CD4-positive, CD25-positive, alpha-beta regulatory T cell (primary cell): ENCODE results near the gene RPS6KA2. TPM values are rescaled to one million over a fixed set of nuclear protein-coding genes. Genes with fewer than 3 reads are reported as not detected.

Experiments used
- ATAC-seq, 2 donors: fragments of 150-1000 bp; cut with Tn5 transposase; one replicate each; pipeline ENCODE4 v1.10.0; 2021; ENCODE audit warnings: low read depth in 2 of 2, moderate number of reproducible peaks in 2 of 2, moderate library complexity in 1 of 2
- DNase-seq, 3 donors: peaks; one replicate each; pipeline versions ENCODE4 v3.0.0 to v3.0.0-alpha.2; 2012 to 2022; ENCODE audit warnings: mixed read lengths in 1 of 3
- H3K27ac ChIP-seq: one replicate; pipeline ENCODE4 v1.7.0; 2013; ENCODE audit warnings: mild to moderate bottlenecking, low read length; ENCODE audit not compliant: insufficient read depth, poor library complexity, severe bottlenecking
- H3K27me3 ChIP-seq: one replicate; pipeline ENCODE4 v1.7.0; 2013; ENCODE audit warnings: low read length; ENCODE audit not compliant: control insufficient read depth, insufficient read depth
- H3K36me3 ChIP-seq: one replicate; pipeline ENCODE4 v1.7.0; 2013; ENCODE audit warnings: mild to moderate bottlenecking, low read length, moderate library complexity; ENCODE audit not compliant: control insufficient read depth, insufficient read depth
- H3K4me1 ChIP-seq: 2 replicates; pipeline ENCODE4 v1.7.0; 2013; ENCODE audit warnings: mild to moderate bottlenecking, low read length; ENCODE audit not compliant: insufficient read depth, control insufficient read depth, poor library complexity, severe bottlenecking
- H3K4me3 ChIP-seq: one replicate; pipeline ENCODE4 v1.7.0; 2013; ENCODE audit warnings: low read depth, mild to moderate bottlenecking, low read length, moderate library complexity
- H3K9me3 ChIP-seq, 2 experiments: 1 replicate in 1 of 2; 2 replicates in 1 of 2; pipeline ENCODE4 v1.7.0; 2013; ENCODE audit warnings: low read length in 2 of 2, mild to moderate bottlenecking in 1 of 2, moderate library complexity in 1 of 2; ENCODE audit not compliant: control insufficient read depth in 2 of 2
- H3K27ac Mint-ChIP-seq, 3 donors: one replicate each; pipeline ENCODE4 v1.8.0; 2020 to 2022; ENCODE audit warnings: mild to moderate bottlenecking in 3 of 3, mixed read lengths in 3 of 3, moderate library complexity in 2 of 3
- H3K27me3 Mint-ChIP-seq: one replicate; pipeline ENCODE4 v1.8.0; 2022; ENCODE audit warnings: mild to moderate bottlenecking, mixed read lengths
- H3K36me3 Mint-ChIP-seq: one replicate; pipeline ENCODE4 v1.8.0; 2020; ENCODE audit warnings: mixed read lengths
- H3K4me1 Mint-ChIP-seq, 4 donors: one replicate each; pipeline ENCODE4 v1.8.0; 2020 to 2022; ENCODE audit warnings: mixed read lengths in 4 of 4, mild to moderate bottlenecking in 1 of 4
- H3K4me3 Mint-ChIP-seq, 4 donors: one replicate each; pipeline ENCODE4 v1.8.0; 2020 to 2022; ENCODE audit warnings: mild to moderate bottlenecking in 4 of 4, mixed read lengths in 4 of 4, moderate library complexity in 3 of 4
- H3K9me3 Mint-ChIP-seq, 7 donors: one replicate each; pipeline ENCODE4 v1.8.0; 2020 to 2022; ENCODE audit warnings: mixed read lengths in 7 of 7, mild to moderate bottlenecking in 3 of 7, moderate library complexity in 2 of 7
- polyA plus RNA-seq, 4 donors: library from polyadenylated mRNA; unstranded; fragments of 300-500 nt; fragmentation: Illumina TruSeq; gene quantifications; one replicate each; pipeline ENCODE4 v1.2.3, GENCODE V29; 2021
- total RNA-seq: library from RNA; stranded (reverse); gene quantifications from one replicate; pipeline ENCODE4 v1.2.3, GENCODE V29; 2022

RPS6KA2 gene
- total and polyA plus RNA-seq, 5 donors from 2014 or later: 3.3 to 7.4 (median 5.2) TPM

DNA sequence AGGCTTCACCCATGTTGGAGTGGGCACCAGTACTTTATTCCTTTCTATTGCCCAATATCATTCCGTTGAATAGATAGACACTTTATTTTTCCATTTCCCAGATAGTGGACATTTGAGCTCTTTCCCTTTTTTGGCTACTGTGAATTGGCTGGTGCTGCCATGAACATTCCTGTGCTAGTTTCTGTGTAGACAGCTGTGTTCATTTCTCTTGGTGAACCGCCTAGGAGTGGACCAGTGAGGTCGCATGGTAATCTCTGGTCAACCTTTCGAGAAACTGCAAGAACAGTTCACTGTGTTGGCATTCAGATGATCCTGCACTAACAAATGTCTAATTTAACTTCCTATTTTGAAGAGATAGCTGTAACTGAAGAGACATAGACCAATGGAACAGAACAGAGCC lies 99.2 kb downstream of the RPS6KA2 start:
- DNase-seq (no peak), ATAC-seq (no peak)
- no peaks in the 10 kb centered on the region for H3K27me3 ChIP-seq
- no peaks in the 10 kb centered on the region for H3K36me3 ChIP-seq
- peaks cover 11% of the 10 kb centered on the region for H3K36me3 Mint-ChIP-seq
- peaks cover 9% of the 10 kb centered on the region for H3K27me3 Mint-ChIP-seq
- no peak overlapping the region for H3K27ac ChIP-seq
- H3K4me3 Mint-ChIP-seq: peak overlapping the region in 1 of 4 donors; percentile 51
- no peaks in the 10 kb centered on the region for H3K4me1 ChIP-seq
- H3K9me3 ChIP-seq: no peaks in the 10 kb centered on the region
- H3K4me1 Mint-ChIP-seq: no peaks in the 10 kb centered on the region
- peaks cover 0 to 4% (median 0%) of the 10 kb centered on the region in 7 donors for H3K9me3 Mint-ChIP-seq
- no peak overlapping the region for H3K27ac Mint-ChIP-seq
- no peak overlapping the region for H3K4me3 ChIP-seq

DNA sequence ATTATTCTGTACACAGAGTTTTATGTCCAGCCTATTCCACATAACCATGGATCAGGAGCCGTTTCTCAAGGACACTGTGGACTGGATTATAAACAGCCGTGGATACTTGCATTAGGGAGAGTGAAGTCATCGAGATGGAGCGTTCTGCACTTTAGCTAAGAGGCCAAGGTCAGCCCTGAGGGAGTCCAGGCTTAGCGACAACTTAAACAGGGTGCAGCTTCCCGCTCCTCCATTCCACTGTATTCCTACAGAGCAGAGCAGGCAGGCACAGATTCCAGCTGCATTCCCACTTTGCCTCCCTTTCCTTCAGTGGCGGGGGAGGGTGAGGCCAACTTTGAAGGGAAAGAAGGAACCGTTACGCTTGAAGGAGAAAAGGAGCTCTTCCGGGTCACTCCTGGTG lies 100.1 kb downstream of the RPS6KA2 start:
- H3K9me3 Mint-ChIP-seq: peaks cover 0 to 4% (median 0%) of the 10 kb centered on the region in 7 donors
- H3K36me3 ChIP-seq: no peaks in the 10 kb centered on the region

DNA sequence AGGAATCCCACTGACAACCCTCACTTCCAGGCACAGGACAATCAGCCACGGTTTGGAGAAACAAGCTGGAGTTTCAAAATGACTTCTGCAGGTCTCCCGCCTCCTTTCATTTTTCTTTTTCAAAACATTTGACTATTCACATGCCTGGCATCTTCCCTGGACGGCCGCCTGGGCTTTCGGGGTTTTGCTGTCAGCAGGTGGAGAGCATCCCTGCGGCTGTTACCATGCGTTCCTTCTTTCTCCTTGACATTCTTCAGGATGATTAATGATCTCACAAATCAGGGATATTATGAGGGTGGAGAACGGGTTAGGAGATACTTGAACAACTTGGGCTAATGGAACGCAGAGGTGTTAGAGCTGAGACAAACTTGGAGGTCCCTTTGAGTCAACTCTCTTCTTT lies 101.5 kb downstream of the RPS6KA2 start:
- no peaks in the 10 kb centered on the region for H3K36me3 ChIP-seq

More for the DNA sequence above, 100.1 kb downstream of the RPS6KA2 start:
- peaks cover 9% of the 10 kb centered on the region for H3K27me3 Mint-ChIP-seq
- H3K4me1 Mint-ChIP-seq: no peaks in the 10 kb centered on the region
- Histone ChIP-seq H3K9me3 (no peaks in the 10 kb centered on the region), H3K4me3 (no peak overlapping the region), H3K27me3 (no peaks in the 10 kb centered on the region), H3K4me1 (no peaks in the 10 kb centered on the region), H3K27ac (no peak overlapping the region)
- peaks cover 11% of the 10 kb centered on the region for H3K36me3 Mint-ChIP-seq
- no peak for DNase-seq
- no peak overlapping the region for H3K27ac Mint-ChIP-seq
- no peak overlapping the region for H3K4me3 Mint-ChIP-seq
- no peak for ATAC-seq

DNA sequence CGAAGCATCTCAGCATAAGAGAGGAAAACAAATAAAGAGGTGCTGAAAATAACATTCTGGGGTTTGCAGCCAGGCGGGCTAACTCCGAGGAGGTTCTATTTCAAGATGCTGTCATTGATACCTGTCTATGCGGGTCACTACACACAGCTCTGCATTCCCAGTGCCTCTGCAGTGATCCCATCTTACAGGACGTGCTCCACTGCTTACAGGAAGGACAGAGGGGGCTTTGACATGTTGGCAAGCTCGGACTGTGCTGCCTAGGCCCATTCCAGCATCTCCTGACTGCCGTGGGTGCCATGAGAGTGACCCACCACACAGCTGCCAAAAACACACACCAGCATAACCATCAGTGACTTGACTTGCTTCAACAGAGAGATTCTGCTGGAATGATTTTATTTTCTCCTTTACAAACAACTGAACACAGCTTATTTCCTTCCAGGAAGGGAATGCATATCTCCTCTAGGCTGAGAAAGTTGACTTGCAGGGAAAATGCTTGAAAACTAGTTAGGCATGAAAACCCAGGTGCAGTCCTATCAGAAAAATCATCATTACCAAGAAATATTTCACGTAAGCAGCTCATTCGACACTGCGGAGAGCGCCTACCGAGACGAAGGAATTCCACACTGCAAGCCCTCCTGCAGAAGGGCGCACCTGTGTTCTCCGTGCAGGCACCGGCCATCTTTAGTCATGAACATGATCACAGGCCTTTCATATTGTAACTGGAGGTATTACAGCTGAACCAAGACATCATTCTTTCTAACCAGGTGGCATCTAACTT lies 103.1 kb downstream of the RPS6KA2 start:
- no peak for ATAC-seq
- Histone ChIP-seq H3K36me3 (no peaks in the 10 kb centered on the region), H3K27ac (no peak overlapping the region), H3K4me1 (no peaks in the 10 kb centered on the region), H3K9me3 (no peaks in the 10 kb centered on the region), H3K27me3 (no peaks in the 10 kb centered on the region), H3K4me3 (no peak overlapping the region)
- Mint-ChIP-seq H3K4me1 (no peaks in the 10 kb centered on the region), H3K27me3 (peaks cover 9% of the 10 kb centered on the region), H3K27ac (no peak overlapping the region), H3K9me3 (peaks cover 0 to 3% (median 0%) of the 10 kb centered on the region in 7 donors), H3K4me3 (no peak overlapping the region), H3K36me3 (peaks cover 9% of the 10 kb centered on the region)
- no peak for DNase-seq

More for the DNA sequence above, 101.5 kb downstream of the RPS6KA2 start:
- peaks cover 0 to 4% (median 0%) of the 10 kb centered on the region in 7 donors for H3K9me3 Mint-ChIP-seq
- no peak for ATAC-seq
- no peaks in the 10 kb centered on the region for H3K9me3 ChIP-seq
- H3K27me3 Mint-ChIP-seq: peaks cover 9% of the 10 kb centered on the region
- no peaks in the 10 kb centered on the region for H3K27me3 ChIP-seq
- no peak overlapping the region for H3K27ac Mint-ChIP-seq
- H3K4me3 Mint-ChIP-seq: no peak overlapping the region
- peaks cover 16% of the 10 kb centered on the region for H3K36me3 Mint-ChIP-seq
- no peak overlapping the region for H3K27ac ChIP-seq
- DNase-seq: no peak
- no peak overlapping the region for H3K4me3 ChIP-seq
- no peaks in the 10 kb centered on the region for H3K4me1 ChIP-seq
- no peaks in the 10 kb centered on the region for H3K4me1 Mint-ChIP-seq

DNA sequence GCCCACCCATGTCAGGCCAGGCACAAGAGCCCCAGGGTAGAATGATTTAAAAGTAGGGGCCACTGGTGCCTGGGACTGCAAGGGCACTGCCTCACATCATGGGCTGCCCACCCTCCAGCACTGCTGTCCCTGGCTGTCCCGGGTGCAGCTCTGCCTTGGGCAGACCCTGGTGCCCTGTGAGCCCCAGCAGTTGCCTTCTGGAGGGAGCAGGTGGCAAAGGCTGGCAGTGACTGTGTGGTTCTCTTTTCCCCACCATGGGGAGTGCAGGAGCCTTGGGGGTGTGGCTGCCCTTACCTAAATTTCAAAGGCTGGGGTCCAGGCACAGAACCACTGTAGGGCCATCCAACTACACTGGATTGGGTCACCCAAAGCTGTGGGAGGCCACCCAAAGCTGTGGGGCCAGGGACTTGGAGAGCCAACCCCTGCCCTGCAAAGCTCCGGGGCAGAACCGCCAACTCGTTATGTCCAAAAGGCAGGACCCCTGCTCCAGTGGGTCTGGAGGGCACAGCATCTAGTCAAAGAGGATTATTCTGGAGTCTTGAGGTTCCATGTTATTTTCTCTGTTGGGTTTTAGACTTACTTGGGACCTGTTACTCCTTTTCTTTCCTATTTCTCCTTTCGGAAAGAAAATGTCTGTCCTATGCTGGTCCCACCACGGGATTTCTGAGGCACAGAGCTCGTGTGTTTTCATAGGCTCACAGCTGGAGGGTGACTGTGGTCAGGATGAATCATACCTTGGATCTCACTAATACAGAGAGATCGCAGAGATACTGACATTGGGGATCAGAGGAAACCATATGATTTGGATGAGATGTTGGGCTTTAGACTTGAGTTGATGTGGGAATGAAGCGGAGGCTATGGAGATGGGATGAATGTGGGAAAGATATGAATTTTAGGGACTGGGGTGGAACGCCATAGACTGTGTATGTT lies 105.9 kb downstream of the RPS6KA2 start:
- H3K36me3 Mint-ChIP-seq: peaks cover 5% of the 10 kb centered on the region
- peaks cover 0 to 4% (median 0%) of the 10 kb centered on the region in 7 donors for H3K9me3 Mint-ChIP-seq
- peaks cover 9% of the 10 kb centered on the region for H3K27me3 Mint-ChIP-seq

DNA sequence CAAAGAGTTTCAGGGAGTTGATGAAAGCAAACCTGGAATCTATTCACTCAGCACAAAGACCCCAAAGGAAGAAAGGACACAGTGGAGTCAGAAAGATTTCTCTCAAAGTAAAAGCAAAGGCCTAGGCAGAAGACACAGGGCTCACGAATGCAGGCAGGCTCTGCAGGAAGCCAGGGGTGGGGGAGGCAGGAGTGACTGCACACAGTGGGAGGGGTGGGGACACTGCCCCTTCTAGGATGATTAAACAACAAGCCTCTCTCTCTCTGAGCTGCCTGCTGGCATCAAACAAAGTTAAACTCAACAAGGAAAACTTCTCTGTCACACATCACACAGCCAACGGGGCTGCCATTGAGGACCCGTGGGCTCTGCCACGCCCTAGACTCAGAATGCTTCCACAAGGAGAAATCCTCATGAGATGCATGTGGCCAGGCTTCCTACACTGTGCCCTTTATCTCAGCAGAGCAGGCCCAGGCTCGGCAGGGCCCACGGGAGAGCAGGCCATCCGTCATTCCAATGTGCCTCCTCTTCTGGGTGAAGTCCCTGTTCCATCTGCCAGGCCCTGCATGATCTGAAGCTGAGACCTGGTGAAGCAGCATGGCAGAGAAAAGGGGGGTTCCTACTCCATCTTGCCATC lies 110.7 kb downstream of the RPS6KA2 start:
- H3K27ac ChIP-seq: no peak overlapping the region
- H3K36me3 Mint-ChIP-seq: peaks cover 12% of the 10 kb centered on the region
- H3K27me3 ChIP-seq: no peaks in the 10 kb centered on the region
- ATAC-seq: no peak
- DNase-seq: peak in 1 of 3 donors; percentile 17
- no peaks in the 10 kb centered on the region for H3K27me3 Mint-ChIP-seq
- H3K9me3 Mint-ChIP-seq: peaks cover 0 to 4% (median 0%) of the 10 kb centered on the region in 7 donors
- no peak overlapping the region for H3K4me3 Mint-ChIP-seq
- no peak overlapping the region for H3K27ac Mint-ChIP-seq
- no peaks in the 10 kb centered on the region for H3K36me3 ChIP-seq
- H3K4me1 Mint-ChIP-seq: peaks cover 5 to 18% (median 12%) of the 10 kb centered on the region in 4 donors
- H3K9me3 ChIP-seq: no peaks in the 10 kb centered on the region
- no peak overlapping the region for H3K4me3 ChIP-seq
- no peaks in the 10 kb centered on the region for H3K4me1 ChIP-seq

More for the DNA sequence above, 105.9 kb downstream of the RPS6KA2 start:
- ATAC-seq (no peak), DNase-seq (no peak)
- Histone ChIP-seq H3K4me1 (no peaks in the 10 kb centered on the region), H3K36me3 (no peaks in the 10 kb centered on the region), H3K27me3 (no peaks in the 10 kb centered on the region), H3K4me3 (no peak overlapping the region), H3K27ac (no peak overlapping the region), H3K9me3 (no peaks in the 10 kb centered on the region)
- H3K27ac Mint-ChIP-seq: no peak overlapping the region
- no peak overlapping the region for H3K4me3 Mint-ChIP-seq
- H3K4me1 Mint-ChIP-seq: peaks cover 0 to under 1% (median 0%) of the 10 kb centered on the region in 4 donors

DNA sequence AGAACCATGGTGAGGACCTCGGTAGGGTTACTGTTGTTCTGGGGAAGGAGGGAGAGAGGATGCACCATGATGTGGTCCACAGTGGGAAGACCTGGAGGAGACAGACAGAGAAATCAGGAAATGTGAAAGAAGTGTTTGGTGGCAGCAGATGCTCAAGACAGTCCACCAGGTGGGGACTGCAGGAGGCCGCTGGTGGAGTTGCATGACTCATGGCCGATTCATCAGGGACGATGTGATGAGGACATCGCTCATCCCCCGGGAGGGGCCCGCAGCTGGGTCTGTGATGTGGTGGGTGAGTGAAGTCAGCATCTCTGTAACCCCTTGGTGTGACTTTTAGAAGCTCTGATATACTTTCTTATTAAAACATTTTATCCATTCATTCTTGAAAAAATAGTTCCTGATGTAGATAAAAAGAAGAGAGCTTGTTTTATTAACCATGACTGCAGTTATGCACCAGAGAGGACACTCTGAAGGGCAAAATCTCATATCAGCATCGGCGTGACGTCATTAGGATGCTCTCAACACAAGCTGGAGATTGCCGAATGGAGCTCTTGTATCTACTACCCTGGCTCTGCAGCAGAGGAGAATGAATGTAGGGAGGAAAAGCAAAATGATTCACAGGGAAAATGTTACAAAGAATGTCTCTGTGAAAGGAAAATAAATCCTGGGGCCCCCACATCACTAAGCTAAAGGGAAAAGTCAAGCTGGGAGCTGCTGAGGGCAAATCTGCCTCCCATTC lies 111.8 kb downstream of the RPS6KA2 start:
- Histone ChIP-seq H3K4me1 (no peaks in the 10 kb centered on the region), H3K4me3 (no peak overlapping the region), H3K36me3 (no peaks in the 10 kb centered on the region), H3K27me3 (no peaks in the 10 kb centered on the region), H3K27ac (no peak overlapping the region), H3K9me3 (no peaks in the 10 kb centered on the region)
- peaks cover 0 to 4% (median 0%) of the 10 kb centered on the region in 7 donors for H3K9me3 Mint-ChIP-seq
- peaks cover 16% of the 10 kb centered on the region for H3K36me3 Mint-ChIP-seq
- peak overlapping the region in 1 of 3 donors; percentile 65 for H3K27ac Mint-ChIP-seq
- peak; percentile 68 to 79 for ATAC-seq
- no peaks in the 10 kb centered on the region for H3K27me3 Mint-ChIP-seq
- H3K4me1 Mint-ChIP-seq: peaks cover 5 to 18% (median 12%) of the 10 kb centered on the region in 4 donors
- DNase-seq: peak in 1 of 3 donors; percentile 29
- no peak overlapping the region for H3K4me3 Mint-ChIP-seq
